Heart left ventricle (tissue), 16 donors: ENCODE data around the gene DVL1. TPM values are rescaled to one million over a fixed set of nuclear protein-coding genes. Genes with fewer than 3 reads are reported as not detected.

Experiments used
- ATAC-seq, 4 donors: fragments of 200-7000 bp; cut with Tn5 transposase; one replicate each; pipeline ENCODE4 v1.9.1; 2020 to 2022; ENCODE audit warnings: moderate library complexity in 4 of 4, mild to moderate bottlenecking in 3 of 4, moderate number of reproducible peaks in 1 of 4
- DNase-seq, 5 donors: peaks; one replicate each; pipeline ENCODE4 v3.0.0-alpha.2; 2020
- H3K27ac ChIP-seq, 12 donors: fragments of 200-600 bp; sonication (generic) in 4 of 12; one replicate each; pipeline versions ENCODE4 v1.5.0 to v1.8.0; 2016 to 2022; ENCODE audit warnings: mild to moderate bottlenecking in 2 of 12
- H3K27me3 ChIP-seq, 9 donors: fragments of 200-600 bp; sonication (generic) in 2 of 9; one replicate each; pipeline versions ENCODE4 v1.5.1 to v1.8.0; 2016 to 2022; ENCODE audit warnings: mild to moderate bottlenecking in 3 of 9
- H3K36me3 ChIP-seq, 9 donors: fragments of 200-600 bp; sonication (generic) in 2 of 9; one replicate each; pipeline versions ENCODE4 v1.5.0 to v1.8.0; 2018 to 2022; ENCODE audit warnings: mild to moderate bottlenecking in 2 of 9
- H3K4me1 ChIP-seq, 12 donors: fragments of 200-600 bp; sonication (generic) in 4 of 12; one replicate each; pipeline versions ENCODE4 v1.5.0 to v1.8.0; 2016 to 2022; ENCODE audit warnings: mild to moderate bottlenecking in 3 of 12
- H3K4me3 ChIP-seq, 12 donors: fragments of 200-600 bp; sonication (generic) in 4 of 12; one replicate each; pipeline versions ENCODE4 v1.5.0 to v1.8.0; 2017 to 2022; ENCODE audit warnings: mild to moderate bottlenecking in 9 of 12, moderate library complexity in 4 of 12
- H3K9me3 ChIP-seq, 12 donors: fragments of 200-600 bp; sonication (generic) in 4 of 12; one replicate each; pipeline versions ENCODE4 v1.5.0 to v1.8.0; 2016 to 2022; ENCODE audit warnings: mild to moderate bottlenecking in 1 of 12
- POLR2A ChIP-seq, 2 donors: fragments of 450-650 bp; IDR thresholded peaks; one replicate each; pipeline ENCODE4 v1.6.1; 2017; ENCODE audit warnings: antibody characterized with exemption in 2 of 2, mild to moderate bottlenecking in 2 of 2, moderate library complexity in 2 of 2
- WGBS, 4 donors: extraction: QIAGEN DNeasy Blood & Tissue Kit in 2 of 4; methylation state at CpG; one replicate each; pipeline versions ENCODE4 v1.1.5 to v1.1.7; 2013 to 2018; 5-methylcytosine and 5-hydroxymethylcytosine counted together
- intact Hi-C, 10 donors: fragments of 100-400 bp; cut with DNase I; formaldehyde crosslinking; loops; one replicate each; pipeline versions ENCODE4 v1.11.1 to v1.14.2; 2022
- polyA plus RNA-seq, 2 donors: library from polyadenylated mRNA; stranded (reverse); fragments of 200-250 nt; gene quantifications; one replicate each; pipeline ENCODE4 v1.2.3, GENCODE V29; 2013
- total RNA-seq, 9 donors: library from RNA; depleted of rRNA in 2 of 9; stranded (reverse); fragments of >200 nt in 2 of 9; fragmentation: NEBNext Ultra II Directional in 3 of 9; extraction: Animal tissue kit (Norgen Biotek cat#: 25700) in 3 of 9; gene quantifications; one replicate each; pipeline versions ENCODE4 v1.1.0 to v1.2.4, GENCODE V29; 2016 to 2023
- TF ChIP-seq, protein P1 (sequence below), 12 donors: fragments of 200-600 bp; sonication (generic) in 4 of 12; IDR thresholded peaks; one replicate each; pipeline versions ENCODE4 v1.5.0 to v1.8.0; 2018 to 2022; ENCODE audit warnings: antibody characterized with exemption in 12 of 12, mild to moderate bottlenecking in 5 of 12
- donor health status: ischemic (EF 13 %, LVEDD 7.1; RV severe dilation, severe dysfunction).
- donor health status: healthy with polysubstance abuse.
- donor health status: DM: no; HTN: yes; CAD: no.
- donor health status: DM: no; HTN: no; CAD: no.
- donor health status: ischemic (EF 25% LVEDD 6.9; RV normal size, moderate dysfunction).
- donor health status: ischemic (EF 25% LVEDD 5.7; RV mildly dilated, moderate dysfunction).
- donor health status: healthy.
- donor health status: DM: yes; HTN: yes; CAD: no.
- donor health status: ischemic (EF 35%, LVEDD 5.7; RV mildly dilated, moderate dysfunction).
- donor health status: nonischemic (EF 11% LVEDD 7.7; RV severe dilation, severe dysfunction).
- donor health status: DM: yes; HTN: yes; CAD: no.
- donor health status: PGD.
- donor health status: ischemic (EF 29% LVEDD 5.4; RV normal size, mild dysfunction).
- donor health status: nonischemic (EF 23%, LVEDD 6.1; RV moderate dilation, normal function).

DVL1 gene
- total and polyA plus RNA-seq, 11 donors = 75.3 to 177 (median 87.1) TPM

DNA sequence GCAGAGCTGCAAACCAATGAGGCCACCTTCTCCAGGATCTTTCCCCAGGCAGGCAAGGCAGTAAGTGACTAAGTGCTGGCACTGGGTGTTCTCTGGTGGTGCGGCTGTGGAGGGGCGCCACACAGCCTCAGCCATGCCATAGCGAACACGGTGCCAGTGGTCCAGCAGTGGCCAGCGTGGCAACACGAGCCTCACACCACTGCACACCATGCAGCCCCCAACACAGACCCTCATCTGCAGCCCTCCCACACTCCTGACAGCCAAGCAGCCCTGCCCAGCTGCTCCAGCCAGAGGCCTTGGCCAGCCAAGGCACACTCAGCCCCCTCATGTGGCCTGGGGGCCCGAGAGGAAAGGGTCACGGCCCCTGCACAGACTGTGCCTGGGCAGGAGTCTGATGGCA is 27.7 kb downstream of the DVL1 start:
- TF ChIP-seq POLR2A (IDR thresholded peaks at IDR 0.05) = no peak
- TF ChIP-seq, protein P1, sequence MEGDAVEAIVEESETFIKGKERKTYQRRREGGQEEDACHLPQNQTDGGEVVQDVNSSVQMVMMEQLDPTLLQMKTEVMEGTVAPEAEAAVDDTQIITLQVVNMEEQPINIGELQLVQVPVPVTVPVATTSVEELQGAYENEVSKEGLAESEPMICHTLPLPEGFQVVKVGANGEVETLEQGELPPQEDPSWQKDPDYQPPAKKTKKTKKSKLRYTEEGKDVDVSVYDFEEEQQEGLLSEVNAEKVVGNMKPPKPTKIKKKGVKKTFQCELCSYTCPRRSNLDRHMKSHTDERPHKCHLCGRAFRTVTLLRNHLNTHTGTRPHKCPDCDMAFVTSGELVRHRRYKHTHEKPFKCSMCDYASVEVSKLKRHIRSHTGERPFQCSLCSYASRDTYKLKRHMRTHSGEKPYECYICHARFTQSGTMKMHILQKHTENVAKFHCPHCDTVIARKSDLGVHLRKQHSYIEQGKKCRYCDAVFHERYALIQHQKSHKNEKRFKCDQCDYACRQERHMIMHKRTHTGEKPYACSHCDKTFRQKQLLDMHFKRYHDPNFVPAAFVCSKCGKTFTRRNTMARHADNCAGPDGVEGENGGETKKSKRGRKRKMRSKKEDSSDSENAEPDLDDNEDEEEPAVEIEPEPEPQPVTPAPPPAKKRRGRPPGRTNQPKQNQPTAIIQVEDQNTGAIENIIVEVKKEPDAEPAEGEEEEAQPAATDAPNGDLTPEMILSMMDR (IDR thresholded peaks at IDR 0.05) = no peak
- intact Hi-C loops = no loop called here
- Histone ChIP-seq H3K4me1 (peaks cover 7 to 73% (median 45%) of the 10 kb centered on the region in 12 donors), H3K4me3 (no peak overlapping the region), H3K27ac (peak overlapping the region in 1 of 12 donors; percentile 81), H3K27me3 (no peaks in the 10 kb centered on the region), H3K36me3 (peaks cover 0 to 43% (median 25%) of the 10 kb centered on the region in 9 donors), H3K9me3 (no peaks in the 10 kb centered on the region)
- no peak for DNase-seq
- no peak for ATAC-seq
- 40 to 100% (median 94%) methylated on average over 1 to 8 of the region's 8 CpGs for WGBS, 4 donors

DNA sequence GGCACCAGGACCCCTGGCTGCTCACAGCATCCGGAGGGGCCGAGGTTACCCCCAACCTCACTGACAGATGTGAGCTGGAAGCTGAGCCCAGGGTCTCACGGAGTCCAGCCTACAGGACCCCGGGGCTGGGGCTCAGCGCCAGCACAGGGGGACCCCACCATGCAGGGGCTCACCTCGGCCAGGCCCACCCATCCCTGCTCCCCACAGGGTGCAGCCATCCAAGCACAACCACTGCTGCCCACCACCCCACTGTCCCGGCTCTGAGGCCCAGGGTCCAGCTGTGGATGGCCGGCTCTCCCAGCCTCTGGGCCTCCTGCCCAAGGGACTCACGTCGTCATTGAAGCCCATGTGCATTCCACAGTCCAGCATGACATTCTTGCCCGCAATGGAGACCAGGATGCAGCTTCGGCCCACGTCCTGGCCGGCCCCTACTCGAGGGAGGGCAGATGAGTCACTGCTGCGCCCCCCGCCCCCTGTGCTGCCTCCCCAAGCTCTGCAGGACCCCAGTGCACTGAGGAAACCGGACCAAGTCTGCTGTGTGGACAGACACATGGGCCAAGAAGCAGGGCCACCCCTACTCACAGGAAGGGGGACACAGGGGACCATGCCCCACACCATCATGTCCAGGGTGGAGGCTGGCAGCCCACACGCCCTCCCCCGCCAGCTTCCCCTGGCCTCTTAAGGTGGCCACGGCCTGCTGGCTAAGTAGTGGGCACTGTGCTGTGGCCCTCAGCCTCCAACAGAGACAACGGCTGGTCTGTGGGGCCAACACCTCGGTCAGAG is 28.4 kb downstream of the DVL1 start:
- no peak for DNase-seq
- Histone ChIP-seq H3K36me3 (peaks cover 0 to 48% (median 30%) of the 10 kb centered on the region in 9 donors), H3K27me3 (no peaks in the 10 kb centered on the region), H3K4me1 (peaks cover 2 to 66% (median 39%) of the 10 kb centered on the region in 12 donors), H3K4me3 (no peak overlapping the region), H3K27ac (peak overlapping the region in 2 of 12 donors; percentile 37 to 81), H3K9me3 (no peaks in the 10 kb centered on the region)
- WGBS, 4 donors = 53 to 73% (median 67%) methylated on average over 13 to 23 of the region's 23 CpGs
- intact Hi-C loops = no loop called here
- no peak for ATAC-seq
- TF ChIP-seq POLR2A (IDR thresholded peaks at IDR 0.05) = no peak
- TF ChIP-seq, protein P1 (IDR thresholded peaks at IDR 0.05) = no peak

DNA sequence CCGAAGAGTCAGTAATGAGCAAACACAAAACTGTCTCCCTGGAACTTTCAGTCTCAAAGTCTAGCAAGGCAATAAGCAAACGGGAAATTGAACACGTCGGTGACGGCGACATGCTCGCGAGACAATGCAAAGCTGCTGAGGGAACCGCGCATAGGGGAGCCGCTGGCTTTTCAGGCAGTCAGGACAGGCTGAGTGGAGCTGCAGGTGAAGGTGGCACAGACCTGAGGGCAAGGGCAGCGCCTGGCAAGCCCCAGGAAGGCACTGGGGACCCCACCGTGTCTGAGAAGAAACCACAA is 29.6 kb downstream of the DVL1 start:
- TF ChIP-seq, protein P1 (IDR thresholded peaks at IDR 0.05) = no peak
- no peak for TF ChIP-seq POLR2A (IDR thresholded peaks at IDR 0.05)
- Histone ChIP-seq H3K4me1 (peaks cover 2 to 56% (median 34%) of the 10 kb centered on the region in 12 donors), H3K27ac (peak overlapping the region in 2 of 12 donors; percentile 69 to 81), H3K9me3 (no peaks in the 10 kb centered on the region), H3K4me3 (no peak overlapping the region), H3K36me3 (peaks cover 0 to 56% (median 38%) of the 10 kb centered on the region in 9 donors), H3K27me3 (no peaks in the 10 kb centered on the region)
- intact Hi-C loops = no loop called here
- ATAC-seq = no peak
- WGBS, 4 donors = 90 to 97% (median 94%) methylated on average over 13 of the region's 13 CpGs
- no peak for DNase-seq

DNA sequence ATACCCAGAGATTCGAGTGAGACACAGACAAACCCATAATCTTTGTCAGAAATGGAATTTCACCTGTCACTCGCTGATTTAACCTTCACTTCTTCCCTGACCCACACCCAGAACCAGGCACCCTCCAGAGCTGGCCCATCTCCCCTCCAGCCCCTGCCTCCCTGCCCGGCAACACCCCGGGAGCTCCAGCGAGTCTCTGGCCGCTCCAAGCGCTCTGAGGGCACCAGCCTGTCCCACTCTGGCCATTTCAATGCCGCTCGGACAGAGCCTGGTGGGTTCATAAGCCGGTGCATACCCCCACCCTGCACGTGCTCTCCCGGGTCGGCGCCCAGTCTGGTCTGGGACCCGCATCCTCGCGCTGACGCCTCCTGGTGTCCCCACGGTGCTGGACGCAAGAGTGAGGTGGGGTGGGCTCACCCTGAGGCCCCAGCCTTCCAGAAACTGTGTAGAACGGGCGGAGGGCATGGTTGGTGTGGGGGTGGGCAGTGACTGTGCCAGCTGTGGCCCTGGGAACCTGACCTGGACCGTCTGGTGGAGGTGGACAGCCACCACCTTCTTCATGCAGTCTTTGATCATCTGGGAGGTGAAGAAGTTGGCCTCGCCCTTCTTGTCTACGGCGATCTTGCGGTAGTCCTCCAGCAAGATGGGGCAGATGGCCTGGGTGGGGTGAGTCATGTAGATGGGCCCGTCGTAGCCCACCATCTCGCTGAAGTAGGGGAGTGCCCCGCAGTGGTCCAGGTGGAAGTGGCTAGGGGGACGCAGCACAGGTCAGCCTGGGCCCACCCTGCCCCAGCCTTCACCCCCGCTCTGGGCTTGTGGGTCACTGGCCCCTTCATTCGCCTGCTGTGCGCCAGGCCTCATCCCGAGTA is 30.2 kb downstream of the DVL1 start:
- TF ChIP-seq, protein P1 (IDR thresholded peaks at IDR 0.05) = no peak
- no peak for TF ChIP-seq POLR2A (IDR thresholded peaks at IDR 0.05)
- H3K4me1 ChIP-seq = peaks cover 2 to 56% (median 34%) of the 10 kb centered on the region in 12 donors
- whole genome bisulfite sequencing, 4 donors = 88 to 92% (median 91%) methylated on average over 25 to 36 of the region's 36 CpGs
- H3K27me3 ChIP-seq = no peaks in the 10 kb centered on the region
- H3K4me3 ChIP-seq = no peak overlapping the region
- peaks cover 0 to 62% (median 43%) of the 10 kb centered on the region in 9 donors for H3K36me3 ChIP-seq
- intact Hi-C loops = no loop called here
- peak overlapping the region in 10 of 12 donors; percentile 33 to 81 (median 53) for H3K27ac ChIP-seq
- no peaks in the 10 kb centered on the region for H3K9me3 ChIP-seq
- DNase-seq (no peak), ATAC-seq (peak in 2 of 4 donors; percentile 2 to 5)
